ENCODE data around the gene EFHD2.
"Not testable (repeated sequence)": the region's sequence is repeated elsewhere in the genome, so short reads cannot be mapped to it uniquely, and the experiment has no call there.

EFHD2 gene

DNA sequence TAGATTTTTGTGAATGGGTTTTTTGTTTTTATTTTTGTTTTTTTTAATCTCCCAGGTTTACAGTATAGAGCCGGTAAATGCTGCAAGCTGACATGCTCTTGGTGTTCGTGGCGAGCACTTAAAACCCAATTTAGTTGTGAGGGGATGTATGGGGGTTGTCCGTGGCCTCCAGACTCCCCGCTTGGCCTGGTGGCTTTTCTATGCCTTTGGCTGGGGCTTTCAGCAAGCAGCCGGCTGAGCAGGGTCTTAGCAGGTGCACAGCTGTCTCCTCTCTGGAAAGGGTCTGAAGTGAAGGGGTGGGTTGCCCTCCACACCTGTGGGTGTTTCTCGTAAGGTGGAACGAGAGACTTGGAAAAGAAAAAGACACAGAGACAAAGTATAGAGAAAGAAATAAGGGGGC lies 31.0 kb upstream of the EFHD2 start:
- Histone ChIP-seq H3K36me3 (ENCODE audit: control insufficient read depth in 2 of 2, insufficient read depth in 2 of 2, low read length in 2 of 2) (no peaks in the 10 kb centered on the region), H3K27ac (ENCODE audit: low read length) (no peak overlapping the region), H3K9me3 (ENCODE audit: control insufficient read depth in 2 of 2, low read length in 2 of 2) (no peaks in the 10 kb centered on the region), H3K4me3 (ENCODE audit: low read length in 2 of 2) (no peak overlapping the region), H3K27me3 (ENCODE audit: control insufficient read depth in 1 of 2, insufficient read depth in 2 of 2, low read length in 2 of 2) (no peaks in the 10 kb centered on the region), H3K9ac (ENCODE audit: low read length in 2 of 2) (no peak overlapping the region), H3K4me1 (ENCODE audit: control insufficient read depth, insufficient read depth, low read length) (no peaks in the 10 kb centered on the region)

GRCh38 chr1:15379151-15379550 lies 30.5 kb upstream of the EFHD2 start:
- not testable (repeated sequence) for H3K4me3 ChIP-seq (ENCODE audit: low read length in 2 of 2); H3K9ac ChIP-seq (ENCODE audit: low read length in 2 of 2); H3K27me3 ChIP-seq (ENCODE audit: control insufficient read depth in 1 of 2, insufficient read depth in 2 of 2, low read length in 2 of 2); H3K4me1 ChIP-seq (ENCODE audit: control insufficient read depth, insufficient read depth, low read length); H3K9me3 ChIP-seq (ENCODE audit: control insufficient read depth in 2 of 2, low read length in 2 of 2); H3K36me3 ChIP-seq (ENCODE audit: control insufficient read depth in 2 of 2, insufficient read depth in 2 of 2, low read length in 2 of 2); H3K27ac ChIP-seq (ENCODE audit: low read length)

- no peak overlapping the region for H3K27ac ChIP-seq (ENCODE audit: low read length)
- H3K9ac ChIP-seq (ENCODE audit: low read length in 2 of 2), result no peak overlapping the region
- no peaks in the 10 kb centered on the region for H3K27me3 ChIP-seq (ENCODE audit: control insufficient read depth in 1 of 2, insufficient read depth in 2 of 2, low read length in 2 of 2)
- no peaks in the 10 kb centered on the region for H3K36me3 ChIP-seq (ENCODE audit: control insufficient read depth in 2 of 2, insufficient read depth in 2 of 2, low read length in 2 of 2)
- no peaks in the 10 kb centered on the region for H3K4me1 ChIP-seq (ENCODE audit: control insufficient read depth, insufficient read depth, low read length)
- no peaks in the 10 kb centered on the region for H3K9me3 ChIP-seq (ENCODE audit: control insufficient read depth in 2 of 2, low read length in 2 of 2)
- no peak overlapping the region for H3K4me3 ChIP-seq (ENCODE audit: low read length in 2 of 2)
Observed at GRCh38 chr1:15380601-15381508, 28.8 kb upstream of the EFHD2 start.

DNA sequence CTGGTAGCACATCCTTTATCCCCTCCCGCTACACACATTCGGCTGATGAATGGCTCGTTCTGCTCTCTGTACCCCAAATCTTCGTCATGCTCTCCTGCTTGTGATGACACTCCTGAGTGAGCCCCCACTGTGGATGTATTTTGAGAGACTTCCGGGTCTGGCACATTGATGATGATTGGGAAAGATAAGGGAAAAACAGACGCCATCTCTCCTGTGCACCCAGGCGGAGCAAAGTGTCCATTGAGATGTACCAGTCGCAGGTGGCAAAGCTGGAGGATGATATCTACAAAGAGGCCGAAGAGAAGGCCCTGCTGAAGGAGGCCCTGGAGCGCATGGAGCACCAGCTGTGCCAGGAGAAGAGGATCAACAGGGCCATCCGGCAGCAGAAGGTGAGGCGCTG lies 27.9 kb upstream of the EFHD2 start:
- Histone ChIP-seq H3K4me3 (ENCODE audit: low read length in 2 of 2) (no peak overlapping the region), H3K27me3 (ENCODE audit: control insufficient read depth in 1 of 2, insufficient read depth in 2 of 2, low read length in 2 of 2) (no peaks in the 10 kb centered on the region), H3K9me3 (ENCODE audit: control insufficient read depth in 2 of 2, low read length in 2 of 2) (no peaks in the 10 kb centered on the region), H3K36me3 (ENCODE audit: control insufficient read depth in 2 of 2, insufficient read depth in 2 of 2, low read length in 2 of 2) (no peaks in the 10 kb centered on the region), H3K27ac (ENCODE audit: low read length) (no peak overlapping the region), H3K4me1 (ENCODE audit: control insufficient read depth, insufficient read depth, low read length) (peaks cover 4% of the 10 kb centered on the region), H3K9ac (ENCODE audit: low read length in 2 of 2) (no peak overlapping the region)

GRCh38 chr1:15382601-15383518 lies 26.8 kb upstream of the EFHD2 start:
- H3K36me3 ChIP-seq (ENCODE audit: control insufficient read depth in 2 of 2, insufficient read depth in 2 of 2, low read length in 2 of 2), result no peaks in the 10 kb centered on the region
- H3K9me3 ChIP-seq (ENCODE audit: control insufficient read depth in 2 of 2, low read length in 2 of 2), result no peaks in the 10 kb centered on the region
- H3K4me3 ChIP-seq (ENCODE audit: low read length in 2 of 2), result no peak overlapping the region
- peaks cover 4% of the 10 kb centered on the region for H3K4me1 ChIP-seq (ENCODE audit: control insufficient read depth, insufficient read depth, low read length)
- H3K27ac ChIP-seq (ENCODE audit: low read length), result no peak overlapping the region
- no peaks in the 10 kb centered on the region for H3K27me3 ChIP-seq (ENCODE audit: control insufficient read depth in 1 of 2, insufficient read depth in 2 of 2, low read length in 2 of 2)
- H3K9ac ChIP-seq (ENCODE audit: low read length in 2 of 2), result no peak overlapping the region

DNA sequence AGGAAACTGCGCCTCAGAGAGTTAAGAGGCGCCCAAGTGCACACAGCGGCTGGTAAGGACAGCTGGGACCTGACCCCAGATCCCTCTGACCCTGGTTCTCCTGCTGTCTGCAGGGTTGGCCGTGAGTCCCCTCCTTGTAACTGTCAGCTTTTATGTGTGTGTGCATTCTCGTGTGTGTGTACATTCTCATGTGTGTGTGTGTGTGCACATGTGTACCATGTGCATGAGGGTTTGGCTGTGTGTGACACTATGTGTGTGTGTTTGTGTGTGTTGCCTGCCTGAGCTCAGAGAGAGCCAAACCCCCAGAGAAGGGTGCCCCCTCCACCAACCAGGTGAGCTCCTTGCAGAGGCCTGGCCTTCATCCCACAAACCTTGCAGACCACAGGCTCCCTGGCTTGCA lies 25.9 kb upstream of the EFHD2 start:
- Histone ChIP-seq H3K9me3 (ENCODE audit: control insufficient read depth in 2 of 2, low read length in 2 of 2) (no peaks in the 10 kb centered on the region), H3K27ac (ENCODE audit: low read length) (no peak overlapping the region), H3K27me3 (ENCODE audit: control insufficient read depth in 1 of 2, insufficient read depth in 2 of 2, low read length in 2 of 2) (no peaks in the 10 kb centered on the region), H3K9ac (ENCODE audit: low read length in 2 of 2) (no peak overlapping the region), H3K36me3 (ENCODE audit: control insufficient read depth in 2 of 2, insufficient read depth in 2 of 2, low read length in 2 of 2) (no peaks in the 10 kb centered on the region), H3K4me3 (ENCODE audit: low read length in 2 of 2) (no peak overlapping the region), H3K4me1 (ENCODE audit: control insufficient read depth, insufficient read depth, low read length) (peaks cover 4% of the 10 kb centered on the region)

- Histone ChIP-seq H3K4me1 (ENCODE audit: control insufficient read depth, insufficient read depth, low read length) (peaks cover 5% of the 10 kb centered on the region), H3K9ac (ENCODE audit: low read length in 2 of 2) (no peak overlapping the region), H3K27me3 (ENCODE audit: control insufficient read depth in 1 of 2, insufficient read depth in 2 of 2, low read length in 2 of 2) (no peaks in the 10 kb centered on the region), H3K27ac (ENCODE audit: low read length) (no peak overlapping the region), H3K4me3 (ENCODE audit: low read length in 2 of 2) (peak overlapping the region in 1 of 2 donors; percentile 35), H3K36me3 (ENCODE audit: control insufficient read depth in 2 of 2, insufficient read depth in 2 of 2, low read length in 2 of 2) (no peaks in the 10 kb centered on the region), H3K9me3 (ENCODE audit: control insufficient read depth in 2 of 2, low read length in 2 of 2) (no peaks in the 10 kb centered on the region)
Observed at GRCh38 chr1:15384301-15384901, 25.3 kb upstream of the EFHD2 start.

DNA sequence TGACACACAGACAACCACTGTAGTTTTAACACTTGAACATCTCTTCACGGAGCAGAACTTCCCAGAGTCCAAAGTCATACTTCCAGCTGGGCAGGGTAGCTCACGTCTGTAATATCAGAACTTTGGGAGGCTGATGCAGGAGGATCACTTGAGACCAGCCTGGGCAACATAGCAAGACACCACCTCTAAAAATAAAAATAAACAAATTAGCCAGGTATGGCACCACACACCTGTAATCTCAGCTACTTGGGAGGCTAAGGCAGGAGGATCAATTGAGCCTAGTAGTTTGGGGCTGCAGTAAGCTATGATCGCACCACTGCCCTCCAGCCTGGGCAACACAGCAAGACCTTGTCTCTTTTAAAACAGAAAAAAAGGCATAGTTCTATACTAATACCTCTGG lies 24.3 kb upstream of the EFHD2 start:
- H3K9me3 ChIP-seq (ENCODE audit: control insufficient read depth in 2 of 2, low read length in 2 of 2), result no peaks in the 10 kb centered on the region
- H3K4me3 ChIP-seq (ENCODE audit: low read length in 2 of 2), result no peak overlapping the region
- no peaks in the 10 kb centered on the region for H3K36me3 ChIP-seq (ENCODE audit: control insufficient read depth in 2 of 2, insufficient read depth in 2 of 2, low read length in 2 of 2)
- H3K27me3 ChIP-seq (ENCODE audit: control insufficient read depth in 1 of 2, insufficient read depth in 2 of 2, low read length in 2 of 2), result no peaks in the 10 kb centered on the region
- no peak overlapping the region for H3K9ac ChIP-seq (ENCODE audit: low read length in 2 of 2)
- H3K4me1 ChIP-seq (ENCODE audit: control insufficient read depth, insufficient read depth, low read length), result peaks cover 6% of the 10 kb centered on the region
- H3K27ac ChIP-seq (ENCODE audit: low read length), result no peak overlapping the region

DNA sequence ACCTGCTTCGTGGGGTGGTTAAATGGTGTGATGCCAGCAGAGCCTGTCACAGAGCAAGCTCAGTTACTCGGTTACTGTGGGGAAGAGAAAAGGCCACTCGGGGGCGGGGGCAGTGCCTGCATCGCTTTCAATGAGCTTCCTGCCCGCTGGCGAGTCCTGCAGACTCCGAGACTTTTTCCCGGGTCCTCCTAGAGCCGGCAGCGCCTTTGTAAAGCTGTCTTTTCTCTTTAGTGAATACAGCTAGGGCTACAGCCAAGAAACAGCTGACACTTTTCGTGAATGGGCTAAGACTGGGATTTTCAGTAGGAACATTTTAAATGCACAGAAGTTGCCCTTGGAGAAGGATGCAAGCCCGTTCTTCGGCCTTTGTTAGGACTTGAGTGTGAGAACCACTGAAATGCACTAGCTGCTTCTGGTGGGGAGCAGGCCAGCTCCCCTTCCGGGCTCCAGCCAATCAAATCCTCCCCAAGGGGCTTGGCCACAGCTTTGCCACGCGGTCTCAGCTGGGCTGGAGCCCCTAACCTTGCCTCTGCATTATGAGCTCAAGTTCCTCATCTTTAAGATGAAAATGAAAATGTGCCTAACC lies 23.4 kb upstream of the EFHD2 start:
- H3K9me3 ChIP-seq (ENCODE audit: control insufficient read depth in 2 of 2, low read length in 2 of 2), result no peaks in the 10 kb centered on the region
- no peaks in the 10 kb centered on the region for H3K27me3 ChIP-seq (ENCODE audit: control insufficient read depth in 1 of 2, insufficient read depth in 2 of 2, low read length in 2 of 2)
- H3K27ac ChIP-seq (ENCODE audit: low read length), result no peak overlapping the region
- H3K4me1 ChIP-seq (ENCODE audit: control insufficient read depth, insufficient read depth, low read length), result peaks cover 6% of the 10 kb centered on the region
- no peaks in the 10 kb centered on the region for H3K36me3 ChIP-seq (ENCODE audit: control insufficient read depth in 2 of 2, insufficient read depth in 2 of 2, low read length in 2 of 2)
- H3K4me3 ChIP-seq (ENCODE audit: low read length in 2 of 2), result peak overlapping the region; percentile 17 to 22
- H3K9ac ChIP-seq (ENCODE audit: low read length in 2 of 2), result no peak overlapping the region

GRCh38 chr1:15388201-15388880 lies 21.3 kb upstream of the EFHD2 start:
- H3K4me3 ChIP-seq (ENCODE audit: low read length in 2 of 2), result no peak overlapping the region
- H3K9ac ChIP-seq (ENCODE audit: low read length in 2 of 2), result no peak overlapping the region
- H3K9me3 ChIP-seq (ENCODE audit: control insufficient read depth in 2 of 2, low read length in 2 of 2), result no peaks in the 10 kb centered on the region
- no peaks in the 10 kb centered on the region for H3K36me3 ChIP-seq (ENCODE audit: control insufficient read depth in 2 of 2, insufficient read depth in 2 of 2, low read length in 2 of 2)
- no peak overlapping the region for H3K27ac ChIP-seq (ENCODE audit: low read length)
- peaks cover 6% of the 10 kb centered on the region for H3K4me1 ChIP-seq (ENCODE audit: control insufficient read depth, insufficient read depth, low read length)
- H3K27me3 ChIP-seq (ENCODE audit: control insufficient read depth in 1 of 2, insufficient read depth in 2 of 2, low read length in 2 of 2), result no peaks in the 10 kb centered on the region
